Measurements from ENCODE around the gene SPC25. TPM values are rescaled to one million over a fixed set of nuclear protein-coding genes. Genes with fewer than 3 reads are reported as not detected.

The SPC25 gene
- total and polyA plus RNA-seq, 2 experiments from 2014 or later, result 8.1 to 11.2 TPM

DNA sequence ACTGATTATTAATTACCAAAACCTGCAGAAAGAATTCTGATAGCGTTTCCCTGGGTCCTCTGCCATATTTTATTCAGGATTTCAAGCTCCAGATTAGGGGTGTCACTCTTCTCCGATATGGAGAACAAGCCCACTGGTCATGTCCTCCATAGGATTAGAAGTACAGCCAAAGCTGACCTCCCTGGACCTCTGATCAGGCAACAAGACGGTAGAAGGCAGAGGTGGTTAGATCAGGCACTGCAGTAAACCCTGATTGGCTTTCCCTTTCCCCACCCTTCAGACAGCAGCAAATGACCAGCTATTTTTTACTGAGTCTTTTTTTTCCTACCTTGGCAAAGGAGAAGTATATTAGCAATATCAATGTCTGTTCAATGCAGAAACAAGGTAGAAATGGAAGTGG, 37.7 kb downstream of the SPC25 start:
- no peaks in the 10 kb centered on the region for H3K79me2 ChIP-seq
- 32% methylated on average over 3 of the region's 3 CpGs for WGBS (ENCODE audit: low lambda C conversion rate, missing lambda C conversion rate)
- no peaks in the 10 kb centered on the region for H3K4me1 ChIP-seq (ENCODE audit: insufficient read depth)
- H3K9me2 ChIP-seq (replicated peaks; ENCODE audit: insufficient read depth), result no peaks in the 10 kb centered on the region
- no peaks in the 10 kb centered on the region for H3K27me3 ChIP-seq
- H3K4me3 ChIP-seq, result no peak overlapping the region
- H3K27ac ChIP-seq, result no peak overlapping the region
- no peak overlapping the region for H2AFZ ChIP-seq
- H3K4me2 ChIP-seq, result no peak overlapping the region
- no peaks in the 10 kb centered on the region for H3K9me3 ChIP-seq (ENCODE audit: low read depth)
- TF ChIP-seq EZH2 (IDR thresholded peaks at IDR 0.05; ENCODE audit: borderline replicate concordance), result no peak
- TF ChIP-seq EZH2phosphoT487 (IDR thresholded peaks at IDR 0.05; ENCODE audit: low read depth, severe bottlenecking, unreplicated experiment), result no peak
- H3K36me3 ChIP-seq (replicated peaks; ENCODE audit: insufficient read depth, low read depth), result no peaks in the 10 kb centered on the region
- no peak for DNase-seq (ENCODE audit: low spot score)
- no peaks in the 10 kb centered on the region for H4K20me1 ChIP-seq (ENCODE audit: insufficient read depth, poor library complexity, severe bottlenecking)

DNA sequence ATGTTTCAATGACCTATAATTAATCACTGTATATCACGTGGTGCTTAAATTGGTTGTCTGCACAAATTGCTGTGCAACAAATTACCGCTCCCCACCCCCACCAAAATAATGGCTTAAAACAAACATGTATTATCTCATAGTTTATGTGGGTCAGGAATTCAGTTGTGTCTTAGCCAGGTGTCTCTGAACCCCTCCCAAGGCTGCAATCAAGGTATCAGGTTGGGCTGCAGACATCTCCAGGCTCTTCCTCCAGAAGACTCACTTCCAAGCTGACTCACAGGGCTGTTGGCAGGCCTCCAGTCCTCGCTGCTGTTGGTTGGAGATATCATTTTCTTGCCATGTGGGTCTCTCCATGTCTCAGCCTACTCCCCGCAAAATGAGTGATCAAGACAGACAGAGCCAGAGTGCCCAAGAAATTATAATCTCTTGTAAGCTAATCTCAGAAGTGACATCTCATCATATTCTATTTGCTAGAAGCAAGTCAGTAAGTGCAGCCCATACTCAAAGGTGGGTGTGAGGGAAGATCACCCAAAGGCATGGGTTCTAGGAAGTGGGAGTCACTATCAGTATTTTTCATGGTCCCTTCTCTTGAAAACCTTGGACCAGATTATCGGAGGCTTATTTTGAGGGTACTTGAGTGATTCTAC, 38.4 kb downstream of the SPC25 start:
- H3K36me3 ChIP-seq (replicated peaks; ENCODE audit: insufficient read depth, low read depth), result no peaks in the 10 kb centered on the region
- 91% methylated on average over 5 of the region's 5 CpGs for WGBS (ENCODE audit: low lambda C conversion rate, missing lambda C conversion rate)
- H3K4me1 ChIP-seq (ENCODE audit: insufficient read depth), result no peaks in the 10 kb centered on the region
- no peaks in the 10 kb centered on the region for H4K20me1 ChIP-seq (ENCODE audit: insufficient read depth, poor library complexity, severe bottlenecking)
- H3K27ac ChIP-seq, result no peak overlapping the region
- H3K79me2 ChIP-seq, result no peaks in the 10 kb centered on the region
- no peaks in the 10 kb centered on the region for H3K9me3 ChIP-seq (ENCODE audit: low read depth)
- no peak overlapping the region for H3K4me3 ChIP-seq
- H2AFZ ChIP-seq, result no peak overlapping the region
- H3K4me2 ChIP-seq, result no peak overlapping the region
- DNase-seq (ENCODE audit: low spot score), result peak; percentile 34
- TF ChIP-seq, protein P1, sequence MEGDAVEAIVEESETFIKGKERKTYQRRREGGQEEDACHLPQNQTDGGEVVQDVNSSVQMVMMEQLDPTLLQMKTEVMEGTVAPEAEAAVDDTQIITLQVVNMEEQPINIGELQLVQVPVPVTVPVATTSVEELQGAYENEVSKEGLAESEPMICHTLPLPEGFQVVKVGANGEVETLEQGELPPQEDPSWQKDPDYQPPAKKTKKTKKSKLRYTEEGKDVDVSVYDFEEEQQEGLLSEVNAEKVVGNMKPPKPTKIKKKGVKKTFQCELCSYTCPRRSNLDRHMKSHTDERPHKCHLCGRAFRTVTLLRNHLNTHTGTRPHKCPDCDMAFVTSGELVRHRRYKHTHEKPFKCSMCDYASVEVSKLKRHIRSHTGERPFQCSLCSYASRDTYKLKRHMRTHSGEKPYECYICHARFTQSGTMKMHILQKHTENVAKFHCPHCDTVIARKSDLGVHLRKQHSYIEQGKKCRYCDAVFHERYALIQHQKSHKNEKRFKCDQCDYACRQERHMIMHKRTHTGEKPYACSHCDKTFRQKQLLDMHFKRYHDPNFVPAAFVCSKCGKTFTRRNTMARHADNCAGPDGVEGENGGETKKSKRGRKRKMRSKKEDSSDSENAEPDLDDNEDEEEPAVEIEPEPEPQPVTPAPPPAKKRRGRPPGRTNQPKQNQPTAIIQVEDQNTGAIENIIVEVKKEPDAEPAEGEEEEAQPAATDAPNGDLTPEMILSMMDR (IDR thresholded peaks at IDR 0.05; ENCODE audit: poor library complexity), result no peak
- TF ChIP-seq EZH2 (IDR thresholded peaks at IDR 0.05; ENCODE audit: borderline replicate concordance), result no peak
- no peaks in the 10 kb centered on the region for H3K9me2 ChIP-seq (replicated peaks; ENCODE audit: insufficient read depth)
- no peaks in the 10 kb centered on the region for H3K27me3 ChIP-seq

DNA sequence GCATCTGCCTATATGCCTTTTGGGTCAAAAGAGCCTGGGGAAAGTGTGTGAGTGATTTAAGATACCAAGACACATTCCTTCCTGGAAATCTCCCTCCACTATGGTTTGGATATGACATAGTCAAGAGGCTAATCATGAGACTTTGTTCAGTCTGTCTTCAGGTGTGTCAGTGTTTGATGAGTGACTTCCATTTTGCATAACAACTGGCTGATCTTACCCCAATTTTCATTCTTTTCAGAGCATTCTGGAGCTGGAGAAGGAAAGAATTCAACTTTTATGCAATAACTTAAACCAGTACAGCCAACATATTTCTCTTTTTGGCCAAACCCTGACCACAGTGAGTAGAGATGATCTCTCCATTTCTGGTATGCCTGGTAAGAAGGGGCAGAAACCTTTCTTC, 39.4 kb downstream of the SPC25 start:
- Histone ChIP-seq H3K27me3 (no peaks in the 10 kb centered on the region), H4K20me1 (ENCODE audit: insufficient read depth, poor library complexity, severe bottlenecking) (no peaks in the 10 kb centered on the region), H3K79me2 (no peaks in the 10 kb centered on the region), H3K9me2 (replicated peaks; ENCODE audit: insufficient read depth) (no peaks in the 10 kb centered on the region), H3K4me1 (ENCODE audit: insufficient read depth) (no peaks in the 10 kb centered on the region), H3K9me3 (ENCODE audit: low read depth) (no peaks in the 10 kb centered on the region), H3K4me3 (no peak overlapping the region), H3K4me2 (no peak overlapping the region), H2AFZ (no peak overlapping the region), H3K27ac (no peak overlapping the region), H3K36me3 (replicated peaks; ENCODE audit: insufficient read depth, low read depth) (no peaks in the 10 kb centered on the region)
- no peak for TF ChIP-seq EZH2 (IDR thresholded peaks at IDR 0.05; ENCODE audit: borderline replicate concordance)
- no peak for TF ChIP-seq EZH2phosphoT487 (IDR thresholded peaks at IDR 0.05; ENCODE audit: low read depth, severe bottlenecking, unreplicated experiment)
- TF ChIP-seq, protein P1 (IDR thresholded peaks at IDR 0.05; ENCODE audit: poor library complexity), result no peak
- no peak for DNase-seq (ENCODE audit: low spot score)

DNA sequence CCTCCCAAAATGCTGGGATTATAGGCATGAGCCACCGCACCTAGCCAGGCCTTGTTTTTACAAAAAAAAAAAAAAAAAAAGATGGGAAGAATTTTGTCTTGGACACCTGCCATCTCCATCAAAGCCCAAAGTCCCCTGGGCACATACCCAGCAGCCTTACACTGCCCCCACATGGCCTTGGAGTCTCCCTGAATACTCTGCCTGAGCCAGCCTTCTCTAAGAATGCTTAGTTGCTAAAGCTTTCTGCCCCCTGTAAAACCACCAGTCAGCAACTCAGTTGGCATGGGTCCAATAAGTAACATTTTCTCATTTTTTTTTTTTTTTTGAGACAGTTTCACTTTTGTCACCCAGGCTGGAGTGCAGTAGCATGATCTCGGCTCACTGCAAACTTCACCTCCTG, 40.6 kb downstream of the SPC25 start:
- no peak for TF ChIP-seq EZH2phosphoT487 (IDR thresholded peaks at IDR 0.05; ENCODE audit: low read depth, severe bottlenecking, unreplicated experiment)
- no peak for TF ChIP-seq EZH2 (IDR thresholded peaks at IDR 0.05; ENCODE audit: borderline replicate concordance)
- TF ChIP-seq, protein P1 (IDR thresholded peaks at IDR 0.05; ENCODE audit: poor library complexity), result peak; percentile 38
- Histone ChIP-seq H3K4me3 (no peak overlapping the region), H3K27me3 (no peaks in the 10 kb centered on the region), H3K27ac (no peak overlapping the region), H3K79me2 (no peaks in the 10 kb centered on the region), H3K4me1 (ENCODE audit: insufficient read depth) (no peaks in the 10 kb centered on the region), H4K20me1 (ENCODE audit: insufficient read depth, poor library complexity, severe bottlenecking) (no peaks in the 10 kb centered on the region), H3K9me2 (replicated peaks; ENCODE audit: insufficient read depth) (no peaks in the 10 kb centered on the region), H3K4me2 (no peak overlapping the region), H3K9me3 (ENCODE audit: low read depth) (no peaks in the 10 kb centered on the region), H3K36me3 (replicated peaks; ENCODE audit: insufficient read depth, low read depth) (no peaks in the 10 kb centered on the region), H2AFZ (no peak overlapping the region)
- DNase-seq (ENCODE audit: low spot score), result peak; percentile 61
- 72% methylated on average over 2 of the region's 2 CpGs for WGBS (ENCODE audit: low lambda C conversion rate, missing lambda C conversion rate)
